Middle frontal gyrus (tissue), 1 donor: ENCODE measurements around the gene LYPD8.
"Not testable (repeated sequence)": the region's sequence is repeated elsewhere in the genome, so short reads cannot be mapped to it uniquely, and the experiment has no call there.

Source experiments
- DNase-seq: peaks from one replicate; pipeline ENCODE4 v3.0.0-alpha.2; 2015; ENCODE audit warnings: low spot score; ENCODE audit errors: extremely low spot score

LYPD8 gene

GRCh38 chr1:248755517-248755916 is at the start of gene LYPD8:
Gene LYPD8 (minus strand): TSS chr1:248755759. CDS start chr1:248751081, 4,678 bp downstream.
- DNase-seq, result no peak

GRCh38 chr1:248804771-248805681 is 49.5 kb upstream of the LYPD8 start:
- DNase-seq, result no peak

- DNase-seq, result not testable (repeated sequence)
These were observed 47.9 kb upstream of the LYPD8 start for GRCh38 chr1:248803501-248803900.

- DNase-seq, result no peak
These were observed 46.9 kb upstream of the LYPD8 start for GRCh38 chr1:248802454-248802853.

- no peak for DNase-seq
These were observed 44.9 kb upstream of the LYPD8 start for GRCh38 chr1:248800459-248800858.

- no peak for DNase-seq
These were observed 43.2 kb upstream of the LYPD8 start for GRCh38 chr1:248798791-248799190.

GRCh38 chr1:248794663-248795062 is 39.1 kb upstream of the LYPD8 start:
- DNase-seq, result not testable (repeated sequence)

- no peak for DNase-seq
These were observed 38.0 kb upstream of the LYPD8 start for GRCh38 chr1:248793592-248793991.

- DNase-seq, result no peak
These were observed 36.8 kb upstream of the LYPD8 start for GRCh38 chr1:248792342-248792741.

- no peak for DNase-seq
These were observed 35.5 kb upstream of the LYPD8 start for GRCh38 chr1:248791010-248791409.

GRCh38 chr1:248790456-248790855 is 34.9 kb upstream of the LYPD8 start:
- no peak for DNase-seq

GRCh38 chr1:248789337-248789736 is 33.8 kb upstream of the LYPD8 start:
- DNase-seq, result not testable (repeated sequence)

GRCh38 chr1:248788327-248788726 is 32.8 kb upstream of the LYPD8 start:
- no peak for DNase-seq

GRCh38 chr1:248787430-248787829 is 31.9 kb upstream of the LYPD8 start:
- no peak for DNase-seq

- no peak for DNase-seq
These were observed 30.6 kb upstream of the LYPD8 start for GRCh38 chr1:248786156-248786555.

GRCh38 chr1:248783367-248783766 is 27.8 kb upstream of the LYPD8 start:
- no peak for DNase-seq

GRCh38 chr1:248782416-248783141 is 27.0 kb upstream of the LYPD8 start:
- no peak for DNase-seq

GRCh38 chr1:248779350-248779749 is 23.8 kb upstream of the LYPD8 start:
- no peak for DNase-seq

- DNase-seq, result no peak
These were observed 23.3 kb upstream of the LYPD8 start for GRCh38 chr1:248778906-248779305.

GRCh38 chr1:248776991-248777390 is 21.4 kb upstream of the LYPD8 start:
- DNase-seq, result no peak

- DNase-seq, result no peak
These were observed 19.9 kb upstream of the LYPD8 start for GRCh38 chr1:248775441-248775840.

- DNase-seq, result no peak
These were observed 4.1 kb upstream of the LYPD8 start for GRCh38 chr1:248759644-248760043.
